H7 (cell line): ENCODE measurements around the gene DNAH6. TPM values are rescaled to one million over a fixed set of nuclear protein-coding genes. Genes with fewer than 3 reads are reported as not detected.
"Not testable (repeated sequence)": the region's sequence is repeated elsewhere in the genome, so short reads cannot be mapped to it uniquely, and the experiment has no call there.

Source experiments
- DNase-seq: peaks from one replicate; pipeline ENCODE4 v3.0.0; 2012
- H3K27me3 ChIP-seq: 2 replicates; pipeline ENCODE4 v1.6.0; 2011; ENCODE audit warnings: mild to moderate bottlenecking, low read length; ENCODE audit not compliant: control insufficient read depth, insufficient read depth
- H3K36me3 ChIP-seq: replicated peaks from 2 replicates; pipeline ENCODE4 v1.5.1; 2011; ENCODE audit warnings: low read length; ENCODE audit not compliant: control insufficient read depth, insufficient read depth
- H3K4me3 ChIP-seq: 2 replicates; pipeline ENCODE4 v1.5.1; 2011; ENCODE audit warnings: low read depth, mild to moderate bottlenecking, control low read depth, low read length, moderate library complexity; ENCODE audit not compliant: insufficient read depth
- total RNA-seq: library from RNA; depleted of rRNA; stranded (reverse); fragments of >200 nt; shearing (Covaris generic); gene quantifications from 2 replicates; pipeline ENCODE4 v1.2.3, GENCODE V29; 2014

DNAH6 gene
- total RNA-seq, 1 experiment from 2014 or later = 0.10 TPM

- H3K27me3 ChIP-seq = no peaks in the 10 kb centered on the region
- H3K36me3 ChIP-seq = no peaks in the 10 kb centered on the region
- no peak for DNase-seq
- no peak overlapping the region for H3K4me3 ChIP-seq
Measured at GRCh38 chr2:84491256-84491655, 25.0 kb upstream of the DNAH6 start.

GRCh38 chr2:84491741-84492140 lies 24.6 kb upstream of the DNAH6 start:
- DNase-seq = no peak
- Histone ChIP-seq H3K27me3 (no peaks in the 10 kb centered on the region), H3K4me3 (no peak overlapping the region), H3K36me3 (no peaks in the 10 kb centered on the region)

- no peak for DNase-seq
Measured at GRCh38 chr2:84492571-84492970, 23.7 kb upstream of the DNAH6 start.

GRCh38 chr2:84493514-84493913 lies 22.8 kb upstream of the DNAH6 start:
- DNase-seq = no peak
- Histone ChIP-seq H3K36me3 (no peaks in the 10 kb centered on the region), H3K27me3 (no peaks in the 10 kb centered on the region)

More at GRCh38 chr2:84492571-84492970, 23.7 kb upstream of the DNAH6 start:
- no peaks in the 10 kb centered on the region for H3K27me3 ChIP-seq
- H3K36me3 ChIP-seq = no peaks in the 10 kb centered on the region
- no peak overlapping the region for H3K4me3 ChIP-seq

GRCh38 chr2:84494070-84494469 lies 22.2 kb upstream of the DNAH6 start:
- no peak for DNase-seq

More at GRCh38 chr2:84493514-84493913, 22.8 kb upstream of the DNAH6 start:
- no peak overlapping the region for H3K4me3 ChIP-seq

GRCh38 chr2:84495539-84496146 lies 20.7 kb upstream of the DNAH6 start:
- Histone ChIP-seq H3K27me3 (no peaks in the 10 kb centered on the region), H3K36me3 (no peaks in the 10 kb centered on the region), H3K4me3 (no peak overlapping the region)
- DNase-seq = peak; percentile 38

More at GRCh38 chr2:84494070-84494469, 22.2 kb upstream of the DNAH6 start:
- Histone ChIP-seq H3K27me3 (no peaks in the 10 kb centered on the region), H3K4me3 (no peak overlapping the region), H3K36me3 (no peaks in the 10 kb centered on the region)

GRCh38 chr2:84496386-84496785 lies 19.9 kb upstream of the DNAH6 start:
- Histone ChIP-seq H3K27me3 (no peaks in the 10 kb centered on the region), H3K36me3 (no peaks in the 10 kb centered on the region), H3K4me3 (no peak overlapping the region)
- DNase-seq = no peak

- Histone ChIP-seq H3K36me3 (no peaks in the 10 kb centered on the region), H3K27me3 (no peaks in the 10 kb centered on the region), H3K4me3 (no peak overlapping the region)
- DNase-seq = no peak
Measured at GRCh38 chr2:84497285-84497684, 19.0 kb upstream of the DNAH6 start.

- H3K27me3 ChIP-seq = no peaks in the 10 kb centered on the region
- H3K4me3 ChIP-seq = no peak overlapping the region
- DNase-seq = no peak
- no peaks in the 10 kb centered on the region for H3K36me3 ChIP-seq
Measured at GRCh38 chr2:84498150-84498799, 18.0 kb upstream of the DNAH6 start.

- DNase-seq, H3K4me3 ChIP-seq, H3K27me3 ChIP-seq, H3K36me3 ChIP-seq: not testable (repeated sequence)
Measured at GRCh38 chr2:84511024-84511423, 5.3 kb upstream of the DNAH6 start.

- H3K36me3 ChIP-seq = no peaks in the 10 kb centered on the region
- H3K4me3 ChIP-seq = no peak overlapping the region
- no peaks in the 10 kb centered on the region; the same call in 1 of the 2 replicates for H3K27me3 ChIP-seq
- DNase-seq = no peak
Measured at GRCh38 chr2:84515788-84516187, 510 bp upstream of the DNAH6 start.

GRCh38 chr2:84519332-84519957 lies 3.1 kb downstream of the DNAH6 start:
- Histone ChIP-seq H3K4me3 (no peak overlapping the region), H3K27me3 (no peaks in the 10 kb centered on the region; the same call in 1 of the 2 replicates), H3K36me3 (no peaks in the 10 kb centered on the region)
- no peak for DNase-seq

GRCh38 chr2:84526562-84526961 lies 10.3 kb downstream of the DNAH6 start:
- no peak for DNase-seq
- Histone ChIP-seq H3K27me3 (no peaks in the 10 kb centered on the region), H3K4me3 (no peak overlapping the region), H3K36me3 (no peaks in the 10 kb centered on the region)

GRCh38 chr2:84527137-84528129 lies 11.1 kb downstream of the DNAH6 start:
- H3K4me3 ChIP-seq = no peak overlapping the region
- no peaks in the 10 kb centered on the region for H3K27me3 ChIP-seq
- DNase-seq = no peak

More at GRCh38 chr2:84527137-84528129, 11.1 kb downstream of the DNAH6 start:
- H3K36me3 ChIP-seq = no peaks in the 10 kb centered on the region
